Measurements from ENCODE around the gene STARD7.

DNA sequence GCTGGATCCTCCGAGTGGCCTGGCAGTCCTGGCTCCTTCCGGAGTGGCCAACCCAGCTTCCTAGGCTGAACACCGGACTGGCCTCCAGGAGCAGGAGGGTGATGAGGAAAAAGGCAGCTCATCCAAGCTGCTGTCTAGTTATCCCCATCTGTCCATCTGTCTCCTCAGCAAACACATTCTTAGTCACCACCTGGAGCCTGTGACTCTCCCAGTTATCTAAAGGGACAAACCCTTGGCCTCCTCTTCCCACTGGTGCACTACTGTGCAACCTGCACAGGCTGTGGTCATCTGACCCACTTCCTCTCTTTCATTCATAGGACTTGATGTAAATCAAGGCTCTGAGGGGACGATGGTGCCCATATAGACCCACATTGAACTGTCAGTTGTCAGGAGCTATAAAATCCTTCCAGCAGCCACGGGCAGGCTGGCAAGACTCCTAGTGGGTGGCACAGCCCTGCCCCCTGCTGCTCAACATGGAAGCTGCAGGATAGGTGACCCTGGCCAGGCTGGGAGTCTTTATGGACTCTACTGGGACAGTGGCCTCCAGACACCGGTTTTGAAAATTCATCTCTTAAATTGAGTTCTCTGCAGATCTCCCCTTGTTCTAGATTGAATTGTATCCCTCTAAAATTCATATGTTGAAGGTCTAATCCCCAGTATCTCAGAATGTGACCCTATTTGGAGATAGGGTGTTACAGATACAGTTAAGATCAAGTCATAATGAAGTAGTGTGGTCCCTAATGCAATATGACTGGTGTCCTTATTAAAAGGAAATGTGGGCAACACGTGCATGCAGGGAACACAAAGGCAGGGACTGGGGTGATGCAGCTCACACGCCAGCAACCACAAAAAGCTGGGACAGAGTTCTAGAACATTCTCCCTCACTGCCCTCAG, 34.1 kb downstream of the STARD7 start:
- TF ChIP-seq POLR2AphosphoS5 (IDR thresholded peaks at IDR 0.05) (no peak), EP300 (IDR thresholded peaks at IDR 0.05) (no peak), POLR2A (IDR thresholded peaks at IDR 0.05) (no peak)
- TF ChIP-seq, protein P1, sequence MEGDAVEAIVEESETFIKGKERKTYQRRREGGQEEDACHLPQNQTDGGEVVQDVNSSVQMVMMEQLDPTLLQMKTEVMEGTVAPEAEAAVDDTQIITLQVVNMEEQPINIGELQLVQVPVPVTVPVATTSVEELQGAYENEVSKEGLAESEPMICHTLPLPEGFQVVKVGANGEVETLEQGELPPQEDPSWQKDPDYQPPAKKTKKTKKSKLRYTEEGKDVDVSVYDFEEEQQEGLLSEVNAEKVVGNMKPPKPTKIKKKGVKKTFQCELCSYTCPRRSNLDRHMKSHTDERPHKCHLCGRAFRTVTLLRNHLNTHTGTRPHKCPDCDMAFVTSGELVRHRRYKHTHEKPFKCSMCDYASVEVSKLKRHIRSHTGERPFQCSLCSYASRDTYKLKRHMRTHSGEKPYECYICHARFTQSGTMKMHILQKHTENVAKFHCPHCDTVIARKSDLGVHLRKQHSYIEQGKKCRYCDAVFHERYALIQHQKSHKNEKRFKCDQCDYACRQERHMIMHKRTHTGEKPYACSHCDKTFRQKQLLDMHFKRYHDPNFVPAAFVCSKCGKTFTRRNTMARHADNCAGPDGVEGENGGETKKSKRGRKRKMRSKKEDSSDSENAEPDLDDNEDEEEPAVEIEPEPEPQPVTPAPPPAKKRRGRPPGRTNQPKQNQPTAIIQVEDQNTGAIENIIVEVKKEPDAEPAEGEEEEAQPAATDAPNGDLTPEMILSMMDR (IDR thresholded peaks at IDR 0.05), result peak; percentile 65 to 85
